NCI-H2171 treated with DMSO at 0.1 percent for 48 hours (cell line): ENCODE results near the gene MRPS15.
A peak's percentile ranks its signal among the peaks of the same experiment; 100 is the strongest.

Experiments used
- DNase-seq: peaks from one replicate; lab custom pipeline; 2025; lab: John Stamatoyannopoulos, UW

Gene MRPS15

GRCh38 chr1:36458910-36459309, 5.3 kb downstream of the MRPS15 start:
- DNase-seq: no peak

DNA sequence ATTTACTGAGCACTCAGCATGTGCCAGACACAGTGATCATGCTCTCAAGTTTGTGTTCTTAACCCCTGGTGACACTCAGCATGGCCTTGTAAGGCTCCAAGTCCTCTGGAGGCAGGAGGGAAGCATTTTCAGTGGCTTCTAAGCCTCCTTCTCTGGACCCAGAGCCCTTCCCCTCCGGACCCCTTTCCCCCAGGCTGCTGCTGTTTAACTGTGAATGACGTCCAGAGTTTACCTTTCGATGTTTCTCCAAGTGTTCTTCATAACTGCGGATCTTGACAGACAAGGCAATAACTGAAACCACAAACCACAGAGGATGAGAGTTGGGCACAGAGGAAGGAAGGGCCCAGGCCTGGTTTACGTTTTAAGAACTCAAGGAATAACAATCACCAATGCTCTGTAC, 6.5 kb downstream of the MRPS15 start:
- no peak for DNase-seq

GRCh38 chr1:36456391-36456928, 7.7 kb downstream of the MRPS15 start:
- no peak for DNase-seq

DNA sequence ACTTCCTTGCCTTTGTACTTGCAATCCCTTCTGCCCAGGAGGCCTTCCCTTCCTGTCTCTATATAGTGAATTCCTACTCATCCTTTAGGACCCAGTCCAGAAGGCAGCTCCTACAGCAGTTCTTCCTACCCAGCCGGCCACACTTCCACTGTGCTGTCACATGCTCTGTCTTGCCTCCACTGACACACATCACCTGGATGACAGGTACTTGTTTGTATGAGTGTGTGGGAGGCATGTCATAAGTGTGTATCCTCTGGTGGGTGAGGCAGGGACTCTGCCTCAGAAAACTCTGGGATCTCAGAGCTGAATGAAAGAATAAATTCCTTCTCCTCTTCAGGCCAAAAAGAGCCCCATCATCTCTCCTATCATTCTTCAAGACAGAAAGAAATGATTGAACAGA, 8.8 kb downstream of the MRPS15 start:
- DNase-seq: no peak

- no peak for DNase-seq
These were observed 10.4 kb downstream of the MRPS15 start for GRCh38 chr1:36453600-36454388.

- no peak for DNase-seq
These were observed 11.1 kb downstream of the MRPS15 start for GRCh38 chr1:36453051-36453450.

- no peak for DNase-seq
These were observed 13.3 kb downstream of the MRPS15 start for GRCh38 chr1:36450919-36451305.

DNA sequence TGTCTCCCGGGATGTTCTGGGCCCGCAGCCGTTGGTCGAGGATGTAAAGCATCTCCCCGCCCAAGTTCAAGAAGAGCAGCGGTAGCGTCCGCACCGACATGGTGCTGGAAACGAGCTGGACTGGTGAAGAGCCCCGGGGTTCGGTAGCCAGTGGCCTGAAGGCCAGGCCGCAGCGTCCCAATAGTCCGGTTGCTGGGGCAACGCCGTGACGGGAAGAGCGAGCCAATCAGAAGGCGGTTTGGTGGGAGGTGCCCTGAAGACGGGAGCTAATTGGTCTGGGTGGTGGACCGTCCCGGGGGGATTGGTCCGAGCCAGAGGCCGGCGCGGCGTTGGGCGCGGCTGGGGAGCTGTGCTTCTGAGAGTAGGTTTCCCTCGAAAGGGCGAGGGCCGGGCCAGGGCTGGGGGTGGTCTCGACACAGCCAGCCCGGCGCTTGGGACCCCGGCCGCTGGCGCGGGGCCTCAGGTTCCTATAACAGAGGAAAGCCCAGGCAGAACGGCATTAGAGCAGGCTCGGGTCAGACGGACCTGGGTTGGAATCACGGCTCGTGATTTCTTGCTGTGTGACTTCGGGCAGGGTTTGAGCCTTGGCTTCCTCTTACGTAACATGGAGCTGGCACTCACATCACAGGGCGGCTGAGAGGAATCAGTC, 13.8 kb downstream of the MRPS15 start, which contains the start of gene OSCP1:
TSS of gene OSCP1 (minus strand) at position 182 of the 649 bp plus-strand sequence. CDS start at position 100, 82 bp downstream.
- DNase-seq: peak; percentile 95

GRCh38 chr1:36448530-36449056, 15.6 kb downstream of the MRPS15 start:
- peak; percentile 97 for DNase-seq

- DNase-seq: no peak
These were observed 16.7 kb downstream of the MRPS15 start for GRCh38 chr1:36447450-36447849.

GRCh38 chr1:36446746-36447145, 17.4 kb downstream of the MRPS15 start:
- DNase-seq: no peak

GRCh38 chr1:36446271-36446670, 17.9 kb downstream of the MRPS15 start:
- DNase-seq: peak; percentile 76

GRCh38 chr1:36443297-36443696, 20.9 kb downstream of the MRPS15 start:
- DNase-seq: no peak

DNA sequence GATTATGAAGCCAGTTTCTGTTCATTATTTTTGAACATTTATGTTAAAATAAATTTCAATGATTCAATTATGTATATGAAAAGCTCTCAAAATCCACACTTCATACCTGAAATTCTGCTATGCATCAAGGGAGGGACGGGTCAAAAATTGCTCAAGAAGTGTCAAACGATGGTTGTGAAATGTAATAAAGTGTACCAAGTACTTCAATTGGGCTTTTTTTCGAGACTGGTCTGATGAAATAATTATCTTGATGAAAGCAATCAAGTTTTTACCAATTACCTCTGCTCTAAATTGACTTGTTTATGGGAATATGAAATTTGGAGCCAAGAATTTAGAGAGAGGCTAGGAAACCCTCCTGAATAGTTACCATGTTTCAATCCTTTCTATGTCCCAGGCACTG, 21.8 kb downstream of the MRPS15 start:
- no peak for DNase-seq

DNA sequence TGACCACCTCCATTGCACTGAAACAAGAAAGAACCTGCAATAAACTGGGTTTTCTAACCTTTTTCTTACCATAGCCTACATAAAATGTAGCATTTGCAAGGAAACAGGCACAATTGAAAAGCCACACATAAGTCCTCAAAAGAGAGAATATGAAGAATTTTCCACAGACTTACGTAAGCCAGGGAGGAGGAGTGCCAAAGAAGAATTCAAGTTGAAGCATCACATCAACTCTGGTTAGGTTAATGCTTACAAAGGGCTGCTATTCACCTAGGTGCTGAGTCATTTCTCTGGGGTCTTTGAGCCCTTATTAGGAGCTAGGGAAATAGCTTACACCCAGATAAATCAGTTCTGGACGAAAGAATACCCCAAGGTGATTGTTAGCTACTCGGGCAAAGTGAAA, 23.5 kb downstream of the MRPS15 start:
- DNase-seq: no peak

GRCh38 chr1:36440044-36440443, 24.1 kb downstream of the MRPS15 start:
- no peak for DNase-seq

DNA sequence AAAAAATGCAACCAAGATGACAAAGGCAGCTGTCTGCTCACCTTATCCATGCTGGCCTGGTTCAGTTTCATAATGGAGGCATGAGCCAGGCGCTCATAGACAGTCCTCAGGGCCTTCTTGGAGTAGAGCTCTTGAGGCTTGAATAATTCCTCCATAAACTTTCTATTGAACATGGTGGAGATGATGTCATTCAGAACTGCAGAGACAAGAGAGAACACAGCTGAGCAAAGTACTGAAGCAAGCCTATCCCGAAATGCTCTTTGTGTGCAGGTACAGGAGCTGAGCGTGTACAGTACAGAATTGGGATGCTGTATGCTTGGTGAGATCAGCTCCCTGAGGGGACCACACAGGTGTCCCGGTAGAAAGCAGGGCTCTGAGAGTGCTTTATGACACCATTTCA, 25.5 kb downstream of the MRPS15 start:
- DNase-seq: no peak

- no peak for DNase-seq
These were observed 27.4 kb downstream of the MRPS15 start for GRCh38 chr1:36436821-36437220.

GRCh38 chr1:36433102-36433501, 31.1 kb downstream of the MRPS15 start:
- DNase-seq: no peak

GRCh38 chr1:36432616-36433015, 31.6 kb downstream of the MRPS15 start:
- no peak for DNase-seq

- no peak for DNase-seq
These were observed 38.4 kb downstream of the MRPS15 start for GRCh38 chr1:36425791-36426190.

GRCh38 chr1:36421649-36422048, 42.5 kb downstream of the MRPS15 start:
- no peak for DNase-seq

GRCh38 chr1:36420836-36421317, 43.3 kb downstream of the MRPS15 start:
- peak; percentile 76 for DNase-seq
